ENCODE measurements around the gene ZNF438.
"Not testable (repeated sequence)": the region's sequence is repeated elsewhere in the genome, so short reads cannot be mapped to it uniquely, and the experiment has no call there.

Gene ZNF438

DNA sequence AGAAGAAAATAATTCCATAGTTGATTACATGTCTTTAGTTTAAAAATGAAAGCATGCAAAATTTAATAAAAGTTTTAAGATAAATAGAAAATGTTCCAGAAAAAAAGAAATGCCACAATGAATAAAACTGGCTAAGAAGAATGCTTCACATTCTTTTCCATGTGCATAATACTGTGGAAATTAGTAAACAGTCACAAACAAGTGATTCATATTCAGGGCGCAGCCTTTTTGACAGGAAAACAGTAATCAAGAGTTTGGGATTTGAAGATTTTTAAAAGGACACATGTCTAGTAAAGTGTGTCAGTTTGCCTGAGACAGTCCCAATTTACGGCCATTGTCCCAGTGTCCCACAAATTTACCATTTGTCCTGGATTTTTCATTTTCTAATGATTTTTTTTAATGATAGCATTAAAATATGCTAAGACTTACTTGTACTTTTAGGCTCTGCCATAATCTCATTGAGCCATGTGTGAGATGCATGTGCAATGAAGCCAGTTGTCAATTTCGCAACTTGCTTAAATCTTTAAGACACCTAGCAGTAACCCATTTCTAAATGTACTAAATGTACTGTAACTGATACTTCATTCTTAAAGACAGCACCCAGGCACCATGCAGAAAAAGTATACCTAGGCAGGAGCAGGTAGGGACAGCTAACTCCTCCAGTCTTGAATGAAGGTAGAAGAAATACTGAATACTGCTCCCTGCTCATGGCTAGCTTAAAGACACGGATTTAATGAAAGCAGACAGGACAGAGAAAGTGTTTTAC, 46.9 kb downstream of the ZNF438 start:
- no peak for DNase-seq

DNA sequence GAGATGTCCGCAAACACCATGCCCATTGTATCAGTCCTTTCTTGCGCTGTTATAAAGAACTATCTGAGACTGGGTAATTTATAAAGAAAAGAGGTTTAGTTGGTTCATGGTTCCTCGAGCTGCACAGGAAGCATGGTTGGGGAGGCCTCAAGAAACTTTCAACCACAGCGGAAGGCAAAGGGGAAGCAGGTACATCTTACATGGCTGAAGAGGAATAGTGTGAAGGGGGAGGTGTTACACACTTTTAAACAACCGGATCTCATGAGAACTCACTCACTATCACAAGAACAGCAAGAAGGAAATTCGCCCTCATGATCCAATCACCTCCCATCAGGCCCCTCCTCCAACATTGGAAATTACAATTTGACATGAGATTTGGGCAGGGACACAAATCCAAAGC, 48.5 kb downstream of the ZNF438 start:
- not testable (repeated sequence) for DNase-seq

DNA sequence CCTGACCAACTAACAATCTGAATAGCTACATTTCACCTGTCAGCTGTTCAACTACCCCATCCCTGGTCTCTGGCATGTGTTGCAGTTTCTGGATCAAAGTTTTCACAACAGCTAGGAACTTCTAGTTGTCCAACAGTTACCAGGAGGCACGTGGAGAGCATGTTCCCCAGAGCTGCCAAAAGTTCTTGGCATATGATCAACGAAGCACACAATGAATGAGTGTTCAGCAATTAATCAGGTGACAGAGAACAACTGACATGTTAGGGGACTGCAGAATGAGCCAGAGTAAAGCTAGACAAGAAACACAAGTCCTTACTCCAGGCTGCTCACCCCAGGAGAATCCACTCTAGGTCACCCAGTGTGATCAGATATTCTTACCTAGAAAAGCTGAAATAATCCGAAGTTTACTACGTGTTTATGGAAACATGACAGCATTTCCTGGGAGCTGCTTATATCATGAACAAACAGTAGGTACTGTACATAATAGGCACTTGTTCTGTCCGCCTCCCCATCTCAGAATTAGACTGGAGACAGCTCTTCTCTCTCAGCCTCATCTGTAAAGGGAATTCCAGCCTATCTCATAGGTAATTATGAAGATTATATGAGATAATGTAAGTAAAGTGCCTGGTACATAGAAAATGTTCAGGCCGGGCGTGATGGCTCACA, 50.6 kb downstream of the ZNF438 start:
- no peak for DNase-seq

DNA sequence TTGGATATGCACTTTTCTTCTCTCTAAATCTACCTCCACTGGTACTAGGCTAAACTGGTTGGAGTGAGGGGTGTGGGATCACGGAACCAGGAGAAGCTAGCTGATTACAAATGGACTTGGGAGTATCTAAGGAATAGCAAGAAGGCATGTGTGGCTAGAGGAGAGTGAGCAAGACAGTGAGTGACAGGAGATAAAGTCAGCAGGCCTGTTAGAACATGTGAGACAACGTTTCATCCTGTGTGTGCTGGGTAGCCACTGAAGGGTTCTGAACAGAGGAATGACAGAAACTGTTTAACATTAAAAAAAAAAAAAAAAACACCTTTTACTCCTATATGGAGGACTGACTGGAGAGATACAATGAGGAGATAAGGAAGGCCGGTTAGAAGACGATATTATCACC, 51.7 kb downstream of the ZNF438 start:
- DNase-seq, result no peak

DNA sequence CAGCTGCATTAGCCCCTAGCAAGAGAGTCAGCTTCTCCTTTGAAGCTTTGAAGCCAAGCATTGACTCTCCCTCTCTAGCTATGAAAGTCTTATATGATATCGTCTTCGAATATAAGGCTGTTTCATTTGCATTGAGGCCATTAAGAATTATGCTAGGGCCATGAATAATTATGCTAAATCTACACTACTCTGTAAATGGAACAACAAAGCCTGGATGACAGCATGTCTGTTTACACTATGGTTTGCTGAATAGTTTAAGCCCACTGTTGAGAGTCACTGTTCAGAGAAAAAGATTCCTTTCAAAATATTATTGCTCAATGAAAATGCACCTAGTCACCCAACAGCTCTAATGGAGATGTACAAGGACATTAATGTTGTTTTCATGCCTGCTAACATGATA, 52.8 kb downstream of the ZNF438 start:
- DNase-seq, result no peak

DNA sequence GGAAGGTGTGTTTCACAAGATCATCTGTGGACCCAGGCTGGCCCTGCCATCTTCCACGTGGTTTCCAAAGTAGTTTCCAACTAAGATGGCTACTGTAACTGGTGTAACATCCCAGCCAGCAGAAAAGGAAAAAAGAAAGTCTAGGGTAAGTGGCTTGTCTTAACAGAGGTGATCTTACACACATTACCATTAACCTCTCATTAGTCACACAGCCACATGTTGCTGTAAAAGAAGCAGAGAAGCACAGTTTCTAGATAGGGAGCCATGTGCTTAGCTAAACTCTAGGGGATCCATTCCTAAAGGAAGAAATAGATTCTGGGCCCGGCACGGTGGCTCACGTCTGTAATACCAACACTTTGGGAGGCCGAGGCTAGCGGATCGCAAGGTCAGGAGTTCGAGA, 54.3 kb downstream of the ZNF438 start:
- DNase-seq, result no peak

DNA sequence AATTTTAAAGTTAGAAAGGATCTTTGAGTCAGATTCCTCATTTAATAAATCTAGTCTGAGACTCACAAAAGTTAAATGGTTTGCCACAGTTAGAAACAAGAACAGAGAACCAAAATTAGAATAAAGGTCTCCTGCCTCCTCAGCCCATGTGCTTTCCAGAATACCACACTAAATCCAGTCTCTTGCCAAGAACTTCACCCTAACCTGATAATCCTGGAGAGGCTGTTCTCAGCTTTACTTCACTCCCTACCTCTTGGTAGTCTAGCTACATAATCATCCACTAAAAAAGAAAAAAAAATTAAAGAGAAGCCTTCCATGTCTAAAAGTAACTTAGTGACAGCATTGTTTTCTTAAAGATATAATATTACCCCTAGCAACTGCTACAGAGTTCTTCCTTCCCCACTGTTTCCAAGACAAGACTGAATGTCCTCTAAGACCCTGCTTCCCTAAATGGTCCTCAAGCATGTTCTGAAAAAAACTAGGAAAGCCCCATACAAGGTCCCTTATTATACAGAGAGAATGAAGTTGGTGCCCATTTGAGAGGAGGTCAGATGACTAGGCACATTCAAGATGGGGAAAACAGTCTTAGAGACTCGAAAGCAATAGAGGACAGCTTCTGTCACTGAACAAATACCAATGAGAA, 56.8 kb downstream of the ZNF438 start:
- no peak for DNase-seq

DNA sequence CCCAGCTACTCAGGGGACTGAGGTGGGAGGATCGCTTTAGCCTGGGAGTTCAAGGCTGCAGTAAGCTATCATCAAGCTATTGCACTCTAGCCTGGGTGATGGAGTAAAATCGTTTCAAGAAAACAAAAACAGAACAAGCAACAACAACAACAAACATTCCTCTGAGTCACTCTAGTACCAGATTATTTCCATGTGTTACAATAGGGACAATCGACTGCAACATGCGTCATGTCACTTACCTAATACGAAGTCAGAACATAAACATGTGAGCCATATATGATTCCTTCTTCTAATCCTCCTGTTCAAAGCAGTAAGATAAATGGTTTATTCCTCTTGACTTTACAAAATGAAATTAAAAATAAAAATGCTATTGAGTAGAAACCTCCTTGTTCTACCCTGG, 57.3 kb downstream of the ZNF438 start:
- no peak for DNase-seq

DNA sequence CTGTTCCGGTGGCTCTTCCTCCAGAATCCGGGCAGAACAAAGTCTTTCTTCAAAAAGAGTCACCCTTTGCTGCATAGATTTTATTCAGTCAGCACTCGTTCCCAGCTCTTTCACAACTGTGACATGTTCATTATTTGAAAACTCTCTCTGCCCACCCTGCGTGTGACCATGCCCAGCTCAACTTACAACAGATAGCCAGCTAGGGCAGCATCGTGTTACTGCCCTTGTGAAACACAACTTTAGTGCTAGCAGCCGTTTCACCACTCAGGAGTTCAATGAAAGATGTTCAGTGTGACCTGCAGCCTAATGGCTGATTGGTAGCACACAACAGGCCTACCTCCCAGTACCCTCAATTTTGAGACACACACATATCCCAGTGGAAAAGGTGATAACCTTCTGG, 57.9 kb downstream of the ZNF438 start:
- no peak for DNase-seq

DNA sequence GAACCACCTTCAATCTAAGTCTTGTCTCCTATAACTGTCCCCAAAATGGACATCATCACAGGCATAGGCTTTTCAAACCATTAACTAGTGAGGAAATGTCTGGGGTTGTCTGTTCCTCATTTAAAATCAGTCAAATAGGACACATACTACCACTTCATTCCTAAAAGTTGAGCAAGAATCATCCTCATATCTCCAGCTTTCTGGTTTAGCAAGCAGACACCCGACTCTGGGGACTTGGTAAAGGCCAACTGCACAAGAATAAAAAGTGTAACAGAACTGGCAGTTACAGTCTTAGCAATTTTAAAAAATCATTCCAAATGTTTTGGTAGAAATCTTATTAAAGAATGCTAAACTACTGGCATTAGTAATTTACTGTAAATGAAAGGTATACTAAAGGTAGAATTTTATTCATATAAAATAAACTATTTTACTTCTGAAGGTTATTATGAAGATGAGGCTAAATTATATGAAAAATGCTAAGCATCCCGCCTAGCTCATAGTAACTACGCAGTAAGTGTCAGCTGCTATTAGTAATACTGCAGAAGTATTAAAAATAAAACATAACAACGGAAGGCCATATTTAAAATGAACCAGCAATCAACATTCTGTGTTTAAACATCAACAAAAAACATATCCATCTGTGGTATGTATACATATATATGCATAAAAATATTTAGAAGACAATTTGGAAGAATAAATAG, 60.8 kb downstream of the ZNF438 start:
- DNase-seq, result no peak

DNA sequence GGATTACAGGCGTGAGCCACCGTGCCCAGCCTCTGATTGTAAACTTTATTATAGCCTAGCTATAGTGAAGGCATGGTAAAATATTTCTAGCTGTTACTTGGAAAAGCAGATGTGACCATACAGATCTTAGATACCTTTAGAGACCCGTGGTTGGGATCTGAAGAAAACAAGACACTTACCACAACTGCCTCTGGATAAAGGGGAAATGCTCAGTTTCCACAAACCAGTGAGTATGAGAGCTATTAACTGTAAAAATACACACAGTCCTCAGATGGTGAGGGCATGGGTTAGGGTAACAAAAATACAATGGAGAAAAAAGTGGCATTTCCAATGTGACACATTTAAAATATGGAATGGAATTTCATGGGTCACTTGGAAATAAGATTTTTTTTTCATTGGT, 63.0 kb downstream of the ZNF438 start:
- no peak for DNase-seq

DNA sequence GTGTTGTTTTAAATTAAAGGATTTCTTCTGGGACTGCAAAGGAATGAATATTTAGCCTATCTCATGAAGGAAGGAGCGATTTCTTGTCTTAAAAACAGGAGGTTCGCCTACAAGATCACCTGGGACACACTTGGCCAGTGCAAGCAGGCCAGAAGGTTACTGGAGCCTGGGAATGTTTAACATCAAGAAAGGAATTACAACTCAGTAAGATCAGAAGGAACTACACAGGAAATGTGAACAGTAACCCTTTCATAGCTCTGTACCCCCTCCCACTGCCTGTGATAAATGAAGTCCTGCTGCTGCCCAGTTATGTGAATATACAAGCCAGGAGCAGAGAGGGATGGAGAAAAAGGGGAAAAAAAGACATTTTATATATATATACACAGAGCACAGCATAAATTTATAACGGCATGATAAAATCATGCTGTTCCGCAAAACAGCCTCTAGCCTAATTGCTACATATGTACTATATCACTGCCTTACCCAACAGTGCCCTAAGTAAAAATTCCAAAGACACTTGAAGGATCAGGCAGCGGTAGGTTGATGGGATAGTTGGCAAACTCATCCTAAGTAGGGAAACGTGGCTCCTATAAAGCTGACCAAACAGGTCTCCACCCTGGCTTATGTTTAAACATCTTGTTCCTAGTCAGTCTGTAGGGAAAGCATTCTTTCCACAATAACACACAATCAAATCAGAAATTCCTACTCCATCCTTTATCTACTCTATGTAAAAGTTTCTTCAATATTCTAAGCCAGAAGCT, 63.8 kb downstream of the ZNF438 start:
- no peak for DNase-seq

DNA sequence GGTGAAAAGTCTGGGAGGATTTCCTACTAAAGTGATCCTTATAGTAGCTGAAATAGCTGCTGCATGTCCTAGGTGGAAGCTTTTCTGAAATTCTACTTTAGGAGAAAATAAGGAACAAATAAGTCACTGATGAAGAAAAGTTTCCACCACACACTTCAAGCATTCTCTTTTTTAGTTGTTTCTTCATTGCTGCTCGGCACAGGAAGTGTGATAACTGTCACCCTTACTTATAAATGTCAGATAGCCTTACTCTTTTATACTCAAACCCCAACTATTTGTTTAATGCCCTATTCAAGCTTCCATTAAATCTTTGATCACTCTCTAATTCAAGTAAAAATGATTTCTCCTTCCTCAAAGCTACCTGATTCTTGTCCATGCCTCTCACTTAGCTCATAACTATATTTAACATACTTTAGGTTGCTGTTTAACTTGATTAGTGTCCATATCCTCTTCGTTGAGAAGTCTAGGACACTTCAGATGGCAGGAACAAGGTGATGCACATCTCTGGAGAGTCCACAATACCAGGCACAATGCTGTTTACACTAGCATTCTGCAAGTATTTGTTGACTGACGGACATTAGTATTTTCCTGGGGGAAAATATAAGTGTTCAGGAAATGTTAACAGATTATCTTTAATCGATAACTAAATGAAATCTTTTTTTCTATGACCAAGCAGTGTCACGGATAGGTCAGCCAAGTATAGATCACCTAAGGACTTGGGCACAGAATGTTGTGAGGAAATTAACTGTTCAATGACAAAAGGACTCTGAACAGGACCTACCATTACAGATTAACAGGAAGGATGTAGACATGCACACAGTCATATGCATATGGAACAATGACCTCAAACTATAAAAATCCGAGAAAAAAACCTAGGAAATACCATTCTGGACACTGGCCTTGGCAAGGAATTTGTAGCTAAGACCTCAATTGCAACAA, 67.4 kb downstream of the ZNF438 start:
- no peak for DNase-seq

DNA sequence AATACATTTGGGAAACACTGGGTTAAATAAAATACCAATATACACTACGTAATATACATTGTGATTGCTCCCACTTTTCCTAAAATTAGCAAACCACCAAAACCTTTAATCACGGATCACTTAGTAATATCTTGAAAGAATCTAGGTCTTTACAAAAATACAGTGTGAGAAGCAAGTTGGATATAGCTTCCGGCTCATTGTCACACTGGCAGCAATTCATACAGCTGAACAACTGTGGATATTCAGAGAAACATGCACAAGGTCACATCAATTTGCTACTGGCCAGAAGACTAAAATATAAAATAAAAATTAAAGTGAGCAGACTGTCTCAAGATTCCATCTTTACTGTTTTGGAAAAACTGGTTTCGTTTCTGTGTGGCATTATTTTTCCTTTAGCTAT, 69.1 kb downstream of the ZNF438 start:
- DNase-seq, result no peak

DNA sequence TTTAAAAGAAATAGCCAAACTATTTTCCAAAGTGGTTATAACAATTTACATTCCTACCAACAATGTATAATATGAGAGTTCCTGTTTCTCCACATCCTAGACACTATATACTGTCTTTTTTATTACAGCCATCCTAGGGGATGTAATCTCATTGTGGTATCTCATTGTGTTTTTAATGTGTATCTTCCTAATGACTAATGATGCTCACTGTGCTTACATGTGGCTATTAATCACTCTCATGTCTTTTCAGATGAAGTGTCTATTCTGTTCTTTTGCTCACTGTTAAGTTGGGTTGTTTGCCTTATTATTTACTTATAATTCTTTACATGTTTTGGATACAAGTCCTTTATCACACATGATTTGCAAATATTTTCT, 71.8 kb downstream of the ZNF438 start:
- DNase-seq, result no peak

DNA sequence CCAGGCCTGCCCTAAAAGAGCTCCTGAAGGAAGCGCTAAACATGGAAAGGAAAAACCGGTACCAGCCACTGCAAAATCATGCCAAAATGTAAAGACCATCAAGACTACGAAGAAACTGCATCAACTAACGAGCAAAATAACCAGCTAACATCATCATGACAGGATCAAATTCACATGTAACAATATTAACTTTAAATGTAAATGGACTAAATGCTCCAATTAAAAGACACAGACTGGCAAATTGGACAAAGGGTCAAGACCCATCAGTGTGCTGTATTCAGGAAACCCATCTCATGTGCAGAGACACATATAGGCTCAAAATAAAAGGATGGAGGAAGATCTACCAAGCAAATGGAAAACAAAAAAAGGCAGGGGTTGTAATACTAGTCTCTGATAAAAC, 82.4 kb downstream of the ZNF438 start:
- not testable (repeated sequence) for DNase-seq

DNA sequence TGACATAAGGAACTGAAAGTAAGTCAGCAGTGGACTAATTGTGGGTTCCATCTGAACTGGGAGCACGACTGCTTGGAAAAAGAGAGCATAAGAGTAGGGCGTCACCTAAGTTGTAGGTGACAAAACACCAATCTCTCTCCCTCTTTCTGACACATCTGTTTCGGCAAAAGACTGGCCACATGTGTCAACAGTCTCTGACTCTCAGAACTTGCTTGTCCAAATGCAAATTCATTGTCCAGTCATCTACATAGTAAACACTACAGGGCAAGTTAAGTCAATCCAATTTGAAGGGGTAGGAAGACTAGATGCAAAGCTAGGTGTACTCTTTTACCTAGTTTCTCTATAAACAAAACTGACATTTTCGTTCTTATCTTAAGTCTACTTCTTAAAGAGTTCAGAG, 87.7 kb downstream of the ZNF438 start:
- no peak for DNase-seq

DNA sequence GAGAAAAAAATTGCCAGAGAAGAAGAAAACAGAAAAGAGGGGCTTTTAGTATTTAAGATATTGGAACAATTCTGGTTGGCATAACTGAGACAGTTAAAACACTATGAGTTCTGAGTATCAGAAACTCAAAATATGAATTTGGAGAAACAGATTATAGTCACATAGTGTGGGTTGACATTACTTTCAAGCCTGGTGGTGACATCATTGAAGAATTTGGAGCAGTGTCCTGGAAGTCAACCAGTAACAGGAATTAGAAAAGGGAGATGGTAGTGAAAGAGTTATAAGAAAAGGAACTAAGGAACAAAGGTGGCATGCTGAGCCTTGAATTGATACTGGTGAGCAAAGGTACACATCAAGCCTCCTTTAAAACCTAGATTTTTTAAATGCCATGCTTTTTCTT, 88.2 kb downstream of the ZNF438 start:
- DNase-seq, result no peak

DNA sequence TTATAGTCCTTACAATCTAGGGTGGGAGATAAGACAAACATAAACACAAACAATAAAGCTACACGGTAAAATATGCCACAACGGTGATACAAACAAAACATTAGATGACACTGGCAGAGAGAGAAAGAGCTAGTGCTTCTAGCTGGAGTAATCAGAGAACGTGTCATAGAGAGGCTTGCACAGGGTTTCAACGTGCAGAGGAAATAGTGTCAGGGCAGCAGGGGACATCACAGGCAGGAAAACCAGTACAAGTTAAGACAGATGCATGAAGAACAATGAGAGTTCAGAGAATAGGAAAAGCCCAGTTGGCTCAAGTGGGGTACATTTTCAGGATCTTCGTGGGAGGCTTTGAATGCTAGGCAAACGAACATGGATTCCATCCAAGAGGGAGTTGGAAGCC, 91.4 kb downstream of the ZNF438 start:
- no peak for DNase-seq

DNA sequence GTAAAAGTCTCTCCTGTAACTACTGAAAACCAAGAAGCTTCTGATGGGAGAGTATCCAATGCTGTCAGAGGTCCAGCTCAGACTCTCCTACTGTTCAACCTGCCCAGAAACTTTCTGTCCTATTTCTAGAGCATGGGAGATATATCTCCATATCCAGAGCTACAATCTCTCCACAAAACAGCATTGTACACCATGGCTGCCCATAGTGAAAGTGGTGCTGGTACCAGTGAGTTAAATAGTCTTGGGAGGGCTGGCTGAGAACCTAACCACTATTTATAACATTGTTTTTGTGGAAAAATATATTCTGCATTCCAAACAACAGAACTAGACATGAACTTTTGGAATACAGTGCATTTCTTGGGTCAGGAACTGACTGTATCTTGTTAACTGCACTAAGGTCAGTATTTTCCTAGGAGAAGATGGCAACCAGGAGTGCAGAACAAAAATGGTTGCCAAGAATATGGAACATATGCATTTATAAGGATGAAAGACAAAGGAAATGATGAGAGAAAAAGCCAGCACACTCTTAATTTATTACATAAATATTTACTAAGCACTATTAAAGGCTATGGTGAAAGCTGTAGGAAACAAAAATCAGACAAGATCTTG, 91.9 kb downstream of the ZNF438 start:
- no peak for DNase-seq

DNA sequence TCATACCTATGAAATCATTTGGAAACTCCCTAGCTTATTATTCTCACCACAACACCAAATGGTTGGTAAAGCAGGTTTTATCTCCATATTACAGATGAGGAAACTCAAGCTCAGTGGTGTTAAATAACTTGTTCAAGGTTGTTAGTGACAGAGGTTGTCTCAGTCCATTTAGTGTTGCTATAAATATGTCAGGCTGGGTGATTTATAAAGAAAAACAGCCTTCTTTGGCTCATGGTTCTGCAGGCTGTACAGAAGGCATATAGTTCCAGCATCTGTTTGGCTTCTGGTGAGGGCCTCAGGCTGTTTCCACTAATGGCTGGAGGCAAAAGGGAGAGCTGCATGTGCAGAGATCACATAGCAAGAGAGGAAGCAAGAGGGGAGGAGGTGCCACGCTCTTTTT, 96.6 kb downstream of the ZNF438 start:
- DNase-seq, result no peak
